NCI-H2107 treated with DMSO at 0.1 percent for 48 hours (cell line): ENCODE results near the gene SYT11.

ENCODE experiments used
- DNase-seq: peaks from one replicate; lab custom pipeline; 2025; ENCODE audit not compliant: unreplicated experiment; lab: John Stamatoyannopoulos, UW

SYT11 gene

GRCh38 chr1:155934097-155934935, 74.9 kb downstream of the SYT11 start, which contains the start of gene KHDC4:
Gene KHDC4, minus strand, starts transcription at chr1:155934413. Its CDS starts 40 bp downstream, at chr1:155934373.
- peak; percentile 100 for DNase-seq
